HepG2 (cell line): ENCODE measurements around the gene XPR1. TPM values are rescaled to one million over a fixed set of nuclear protein-coding genes. Genes with fewer than 3 reads are reported as not detected.

Experiments
- ATAC-seq: fragments of 200-7000 bp; cut with Tn5 transposase; 3 replicates; pipeline ENCODE4 v1.9.1; 2020; ENCODE audit warnings: mild to moderate bottlenecking, moderate library complexity
- BruUV-seq: library from RNA; stranded (reverse); fragments of 400-500 nt; replicated peaks from 2 replicates; lab custom pipeline; 2021; lab: Mats Ljungman, UMichigan
- CTCF ChIA-PET: fragments of 300-600 bp; formaldehyde crosslinking; extraction: SDS; loops from one replicate; lab custom pipeline; 2021; ENCODE audit warnings: low total read pairs, inconsistent platforms, low intra/inter-chr PET ratio; lab: Yijun Ruan, JAX
- POLR2A ChIA-PET: fragments of 350-600 bp; sonication (Branson Sonifier 250); formaldehyde crosslinking; loops from one replicate; lab custom pipeline; 2020; ENCODE audit warnings: antibody characterized with exemption, inconsistent platforms; lab: Yijun Ruan, JAX
- DNase-seq: peaks from one replicate; pipeline ENCODE4 v3.0.0-alpha.2; 2015; ENCODE audit warnings: low spot score
- FAIRE-seq: peaks from 3 replicates; lab custom pipeline; 2011; peaks lifted over from hg19 to GRCh38; lab: Jason Lieb, UNC
- H2AFZ ChIP-seq: one replicate; pipeline ENCODE4 v1.6.1; 2011; ENCODE audit warnings: low read length, inconsistent platforms
- H3K27ac ChIP-seq: fragments of 300-600 bp; 3 replicates; pipeline ENCODE4 v1.8.0; 2011; ENCODE audit warnings: mixed run types, mild to moderate bottlenecking, mixed read lengths, low read length, inconsistent platforms; ENCODE audit not compliant: insufficient read depth; ENCODE audit errors: extremely low read length
- H3K27me3 ChIP-seq, 2 experiments: fragments of 200-600 bp in 1 of 2; 2 replicates in 1 of 2; 3 replicates in 1 of 2; pipeline versions ENCODE4 v1.6.0 to v1.8.0; 2011; ENCODE audit warnings: low read length in 2 of 2, mild to moderate bottlenecking in 2 of 2, moderate library complexity in 2 of 2, inconsistent platforms in 1 of 2; ENCODE audit not compliant: insufficient read depth in 2 of 2, control insufficient read depth in 1 of 2
- H3K36me3 ChIP-seq, 2 experiments: fragments of 200-600 bp in 1 of 2; replicated peaks in 1 of 2; 2 replicates in 1 of 2; 3 replicates in 1 of 2; pipeline versions ENCODE4 v1.5.1 to v1.8.0; 2011; ENCODE audit warnings: low read length in 2 of 2, inconsistent platforms in 1 of 2; ENCODE audit not compliant: insufficient read depth in 2 of 2, control insufficient read depth in 1 of 2
- H3K4me1 ChIP-seq: 2 replicates; pipeline ENCODE4 v1.5.1; 2012; ENCODE audit warnings: low read length, inconsistent platforms; ENCODE audit not compliant: insufficient read depth
- H3K4me2 ChIP-seq: 2 replicates; pipeline ENCODE4 v1.6.0; 2011; ENCODE audit warnings: low read depth, low read length, inconsistent platforms
- H3K4me3 ChIP-seq, 3 experiments: fragments of 200-600 bp in 1 of 3; sonication (generic), shearing (Covaris generic) in 1 of 3; replicated peaks in 1 of 3; 2 replicates each; pipeline ENCODE4 v1.5.1; 2011 to 2016; ENCODE audit warnings: low read length in 3 of 3, inconsistent platforms in 2 of 3, low read depth in 2 of 3, mild to moderate bottlenecking in 2 of 3, control low read depth in 1 of 3, mixed read lengths in 1 of 3; ENCODE audit not compliant: insufficient read depth in 1 of 3
- H3K79me2 ChIP-seq: one replicate; pipeline ENCODE4 v1.6.1; 2011; ENCODE audit warnings: low read length, inconsistent platforms; ENCODE audit not compliant: insufficient read depth
- H3K9ac ChIP-seq: 2 replicates; pipeline ENCODE4 v1.6.0; 2011; ENCODE audit warnings: mild to moderate bottlenecking, low read depth, low read length, inconsistent platforms; ENCODE audit not compliant: insufficient read depth
- H3K9me3 ChIP-seq: 2 replicates; pipeline ENCODE4 v1.5.1; 2012; ENCODE audit warnings: mild to moderate bottlenecking, low read length
- H4K20me1 ChIP-seq: 2 replicates; pipeline ENCODE4 v1.6.0; 2011; ENCODE audit warnings: inconsistent platforms, mild to moderate bottlenecking, low read length, moderate library complexity; ENCODE audit not compliant: insufficient read depth
- ATF7 ChIP-seq, 2 experiments: fragments of 450-650 bp in 1 of 2; sonication (generic) in 1 of 2; formaldehyde crosslinking in 1 of 2; IDR thresholded peaks; 2 replicates each; pipeline versions ENCODE4 v1.4.0 to v1.6.1; 2016 to 2020; ENCODE audit warnings: antibody characterized with exemption in 1 of 2, mild to moderate bottlenecking in 1 of 2, missing genetic modification reagents in 1 of 2
- GFI1 ChIP-seq: sonication (generic); formaldehyde crosslinking; IDR thresholded peaks from 2 replicates; pipeline ENCODE4 v1.5.0; 2020; ENCODE audit warnings: missing genetic modification reagents, mild to moderate bottlenecking, borderline replicate concordance
- GTF3A ChIP-seq: sonication (generic); formaldehyde crosslinking; conservative IDR thresholded peaks from 2 replicates; pipeline ENCODE4 v1.4.0; 2020; ENCODE audit warnings: mild to moderate bottlenecking, missing genetic modification reagents
- RBAK ChIP-seq: sonication (generic); formaldehyde crosslinking; IDR thresholded peaks from 2 replicates; pipeline ENCODE4 v1.5.1; 2020; ENCODE audit warnings: mild to moderate bottlenecking, missing genetic modification reagents
- REPIN1 ChIP-seq: sonication (generic); formaldehyde crosslinking; IDR thresholded peaks from 2 replicates; pipeline ENCODE4 v1.8.0; 2022; ENCODE audit warnings: missing genetic modification reagents, low read depth, mild to moderate bottlenecking, borderline replicate concordance
- RFX3 ChIP-seq: IDR thresholded peaks from 2 replicates; pipeline ENCODE4 v1.6.1; 2016; ENCODE audit warnings: missing biosample characterization, missing genetic modification reagents
- SMYD3 ChIP-seq: sonication (generic); formaldehyde crosslinking; IDR thresholded peaks from 2 replicates; pipeline ENCODE4 v1.8.1; 2023; ENCODE audit warnings: mild to moderate bottlenecking, missing genetic modification reagents
- SNAPC2 ChIP-seq: sonication (generic); formaldehyde crosslinking; IDR thresholded peaks from 2 replicates; pipeline ENCODE4 v1.8.1; 2022; ENCODE audit warnings: mild to moderate bottlenecking, missing genetic modification reagents
- SOX6 ChIP-seq, 2 experiments: fragments of 450-650 bp in 1 of 2; sonication (generic) in 1 of 2; formaldehyde crosslinking in 1 of 2; IDR thresholded peaks; 2 replicates each; pipeline versions ENCODE4 v1.4.0 to v1.6.1; 2017 to 2020; ENCODE audit warnings: antibody characterized with exemption in 1 of 2, mild to moderate bottlenecking in 1 of 2, missing genetic modification reagents in 1 of 2
- ZC3H13 ChIP-seq: sonication (generic); formaldehyde crosslinking; IDR thresholded peaks from 2 replicates; pipeline ENCODE4 v1.8.1; 2023; ENCODE audit warnings: mild to moderate bottlenecking, missing genetic modification reagents, moderate library complexity
- ZNF446 ChIP-seq: sonication (generic); formaldehyde crosslinking; IDR thresholded peaks from 2 replicates; pipeline ENCODE4 v1.5.0; 2020; ENCODE audit warnings: mild to moderate bottlenecking, missing genetic modification reagents
- ZNF451 ChIP-seq: sonication (generic); formaldehyde crosslinking; IDR thresholded peaks from 2 replicates; pipeline ENCODE4 v1.5.0; 2020; ENCODE audit warnings: mild to moderate bottlenecking, missing genetic modification reagents
- ZNF460 ChIP-seq: sonication (generic); formaldehyde crosslinking; IDR thresholded peaks from 2 replicates; pipeline ENCODE4 v1.5.1; 2020; ENCODE audit warnings: missing genetic modification reagents, mild to moderate bottlenecking, borderline replicate concordance
- ZNF557 ChIP-seq: sonication (generic); formaldehyde crosslinking; IDR thresholded peaks from 2 replicates; pipeline ENCODE4 v1.4.0; 2020; ENCODE audit warnings: missing genetic modification reagents
- ZNF768 ChIP-seq: sonication (generic); formaldehyde crosslinking; IDR thresholded peaks from 2 replicates; pipeline ENCODE4 v1.4.0; 2020; ENCODE audit warnings: missing genetic modification reagents
- WGBS: methylation state at CpG from one replicate; pipeline ENCODE4 v1.1.6; 2017; ENCODE audit warnings: low lambda C conversion rate; 5-methylcytosine and 5-hydroxymethylcytosine counted together
- in situ Hi-C: cut with HindIII; loops from 2 replicates; pipeline ENCODE4 v1.10.0; 2017; ENCODE audit warnings: low pct_unique_long_range_greater_than_20kb; ENCODE audit not compliant: extremely low pct_ligation_motif_present
- intact Hi-C: fragments of 100-400 bp; cut with micrococcal nuclease; formaldehyde crosslinking; loops from one replicate; pipeline ENCODE4 v1.10.0; 2022; ENCODE audit not compliant: unreplicated experiment
- polyA plus RNA-seq, 8 experiments: library from polyadenylated mRNA; depleted of rRNA in 3 of 8; stranded (reverse) in 7 of 8; unstranded in 1 of 8; fragments of >200 nt; fragmentation: Illumina TruSeq in 4 of 8; extraction: Trizol in 4 of 8; gene quantifications; 2 replicates each; pipeline versions ENCODE4 v1.2.1 to v1.2.3, GENCODE V29; 2011 to 2016; ENCODE audit warnings: low read depth in 4 of 8, missing spikeins in 1 of 8, mixed read lengths in 1 of 8; ENCODE audit not compliant: insufficient read depth in 1 of 8
- total RNA-seq, 5 experiments: library from RNA; depleted of rRNA; stranded (reverse); fragments of >200 nt; fragmentation: Illumina TruSeq; extraction: Trizol; gene quantifications; 2 replicates each; pipeline ENCODE4 v1.2.3, GENCODE V29; 2016; ENCODE audit warnings: low read depth in 1 of 5
- TF ChIP-seq, protein P1 (sequence below): sonication (generic); formaldehyde crosslinking; IDR thresholded peaks from 2 replicates; pipeline ENCODE4 v1.8.1; 2022; ENCODE audit warnings: mild to moderate bottlenecking, missing genetic modification reagents
- TF ChIP-seq, protein P2 (sequence below): sonication (generic); formaldehyde crosslinking; IDR thresholded peaks from 2 replicates; pipeline ENCODE4 v1.5.0; 2020; ENCODE audit warnings: missing genetic modification reagents

XPR1 gene
- total and polyA plus RNA-seq, 2 of the 13 experiments (the other 11 are each of a cell fraction or from before 2014, with no cell fraction given): 22.3 to 23.6 TPM

DNA sequence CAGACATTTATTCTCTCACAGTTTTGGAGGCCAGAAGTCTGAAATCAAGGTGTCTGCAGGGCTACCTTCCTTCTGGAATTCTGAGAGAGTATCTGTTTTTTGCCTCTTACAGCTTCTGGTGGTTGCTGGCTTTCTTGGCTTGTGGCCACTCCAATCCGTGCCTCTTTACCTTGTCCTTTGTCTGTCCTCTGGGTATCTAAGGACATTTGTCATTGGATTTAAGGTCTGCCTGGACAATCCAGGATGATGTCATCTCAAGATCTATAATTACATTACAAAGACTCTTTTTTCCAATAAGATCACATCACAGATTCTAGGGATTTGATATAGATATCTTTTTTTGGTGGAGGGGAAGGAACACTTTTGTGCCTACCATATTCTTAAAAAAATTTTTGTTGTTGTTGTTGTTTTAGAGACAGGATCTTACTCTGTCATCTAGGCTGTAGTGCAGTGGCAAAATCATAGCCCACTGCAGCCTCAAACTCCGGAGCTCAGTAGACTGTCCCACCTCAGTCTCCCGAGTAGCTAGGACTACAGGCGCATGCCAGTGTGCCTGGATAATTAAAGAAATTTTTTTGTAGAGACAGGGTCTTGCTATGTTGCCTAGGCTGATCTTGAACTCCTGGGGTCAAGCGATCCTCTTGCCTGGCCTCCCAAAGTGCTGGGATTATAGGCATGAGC lies 61.9 kb downstream of the XPR1 start:
- no peaks in the 10 kb centered on the region for H3K36me3 ChIP-seq
- no peaks in the 10 kb centered on the region for H3K4me1 ChIP-seq
- intact Hi-C loops: no loop called here
- CTCF ChIA-PET: no interaction called here
- H3K9ac ChIP-seq: no peak overlapping the region
- DNase-seq: no peak
- POLR2A ChIA-PET: no interaction called here
- H2AFZ ChIP-seq: no peak overlapping the region
- in situ Hi-C loops: no loop called here
- no peak overlapping the region for H3K4me3 ChIP-seq
- no peaks in the 10 kb centered on the region for H4K20me1 ChIP-seq
- H3K27ac ChIP-seq: no peak overlapping the region
- H3K27me3 ChIP-seq: no peaks in the 10 kb centered on the region
- H3K4me2 ChIP-seq: no peak overlapping the region
- no TSS peak for BruUV-seq
- peaks cover 12% of the 10 kb centered on the region for H3K9me3 ChIP-seq
- WGBS: 94% methylated on average over 5 of the region's 5 CpGs
- peaks cover 2% of the 10 kb centered on the region for H3K79me2 ChIP-seq
- ATAC-seq: no peak
- peak; percentile 74 for TF ChIP-seq ATF7 (IDR thresholded peaks at IDR 0.05)
- TF ChIP-seq ATF7 (CRISPR knock-in tag; IDR thresholded peaks at IDR 0.05): no peak
- no peak for TF ChIP-seq ZNF557 (CRISPR knock-in tag)
- TF ChIP-seq, all 625 proteins: peak for 1
- no peak for FAIRE-seq

DNA sequence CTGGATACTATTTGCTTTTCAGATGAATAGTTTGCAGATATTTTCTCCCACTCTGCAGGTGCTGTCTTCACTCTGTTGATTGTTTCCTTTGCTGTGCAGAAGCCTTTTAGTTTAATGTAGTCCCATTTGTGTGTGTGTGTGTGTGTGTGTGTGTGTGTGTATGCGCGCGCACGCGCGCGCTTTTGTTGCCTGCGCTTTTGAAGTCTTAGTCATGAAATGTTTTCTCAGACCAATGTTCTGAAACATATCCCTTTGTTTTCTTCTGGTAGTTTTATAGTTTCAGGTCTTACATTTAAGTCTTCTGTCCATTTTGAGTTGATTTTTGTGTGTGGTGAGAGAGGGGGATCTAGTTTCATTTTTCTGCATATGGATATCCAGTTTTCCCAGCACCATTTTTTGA lies 63.5 kb downstream of the XPR1 start:
- WGBS: 94% methylated on average over 8 of the region's 8 CpGs
- ATAC-seq: no peak
- CTCF ChIA-PET: no interaction called here

More for the DNA sequence above, 63.5 kb downstream of the XPR1 start:
- Histone ChIP-seq H3K27ac (no peak overlapping the region), H3K27me3 (no peaks in the 10 kb centered on the region), H4K20me1 (no peaks in the 10 kb centered on the region), H3K4me2 (no peak overlapping the region), H3K9me3 (peaks cover 14% of the 10 kb centered on the region), H3K36me3 (no peaks in the 10 kb centered on the region), H3K4me1 (no peaks in the 10 kb centered on the region), H3K4me3 (no peak overlapping the region), H3K79me2 (peaks cover 2% of the 10 kb centered on the region), H3K9ac (no peak overlapping the region), H2AFZ (no peak overlapping the region)
- TF ChIP-seq RFX3 (CRISPR knock-in tag) (no peak), GFI1 (no peak), GTF3A (CRISPR knock-in tag) (no peak), ZNF460 (CRISPR knock-in tag) (no peak), ZNF768 (no peak), ZNF446 (CRISPR knock-in tag) (no peak), SNAPC2 (no peak), REPIN1 (CRISPR knock-in tag) (no peak), RBAK (CRISPR knock-in tag) (no peak), ZC3H13 (CRISPR knock-in tag) (no peak), ZNF451 (CRISPR knock-in tag) (no peak), SMYD3 (CRISPR knock-in tag) (no peak), SOX6 (IDR thresholded peaks at IDR 0.05) (no peak), SOX6 (CRISPR knock-in tag; IDR thresholded peaks at IDR 0.05) (no peak)
- TF ChIP-seq, protein P1, sequence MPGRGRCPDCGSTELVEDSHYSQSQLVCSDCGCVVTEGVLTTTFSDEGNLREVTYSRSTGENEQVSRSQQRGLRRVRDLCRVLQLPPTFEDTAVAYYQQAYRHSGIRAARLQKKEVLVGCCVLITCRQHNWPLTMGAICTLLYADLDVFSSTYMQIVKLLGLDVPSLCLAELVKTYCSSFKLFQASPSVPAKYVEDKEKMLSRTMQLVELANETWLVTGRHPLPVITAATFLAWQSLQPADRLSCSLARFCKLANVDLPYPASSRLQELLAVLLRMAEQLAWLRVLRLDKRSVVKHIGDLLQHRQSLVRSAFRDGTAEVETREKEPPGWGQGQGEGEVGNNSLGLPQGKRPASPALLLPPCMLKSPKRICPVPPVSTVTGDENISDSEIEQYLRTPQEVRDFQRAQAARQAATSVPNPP: no peak
- TF ChIP-seq, protein P2, sequence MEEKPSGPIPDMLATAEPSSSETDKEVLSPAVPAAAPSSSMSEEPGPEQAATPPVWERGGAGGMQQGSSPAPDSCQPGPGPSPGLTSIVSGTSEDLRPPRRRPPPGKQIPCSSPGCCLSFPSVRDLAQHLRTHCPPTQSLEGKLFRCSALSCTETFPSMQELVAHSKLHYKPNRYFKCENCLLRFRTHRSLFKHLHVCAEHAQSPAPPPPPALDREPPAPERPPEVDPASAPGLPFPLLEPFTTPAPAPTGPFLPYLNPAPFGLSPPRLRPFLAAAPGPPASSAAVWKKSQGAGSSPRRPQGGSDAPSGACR: no peak
- in situ Hi-C loops (no loop called here), intact Hi-C loops (no loop called here)
- DNase-seq (no peak), FAIRE-seq (no peak)
- POLR2A ChIA-PET: no interaction called here
- BruUV-seq: no TSS peak
